Testis (tissue), 2 donors: ENCODE results near the gene MAPK10.

Experiments
- CTCF ChIP-seq, 3 experiments: fragments of 450-650 bp in 2 of 3; fragments of 200-600 bp in 1 of 3; sonication (generic) in 1 of 3; IDR thresholded peaks; one replicate each; pipeline ENCODE4 v1.5.1; 2016 to 2019; ENCODE audit warnings: antibody characterized with exemption in 3 of 3, mild to moderate bottlenecking in 2 of 3, moderate library complexity in 1 of 3
- POLR2A ChIP-seq: fragments of 450-650 bp; IDR thresholded peaks from one replicate; pipeline ENCODE4 v1.6.1; 2017; ENCODE audit warnings: antibody characterized with exemption, mild to moderate bottlenecking, moderate library complexity

- TF ChIP-seq CTCF (IDR thresholded peaks at IDR 0.05) = no peak
- TF ChIP-seq POLR2A = no peak
These were observed 126.2 kb downstream of the MAPK10 start for GRCh38 chr4:86233681-86234080.
